K562 (cell line): ENCODE results near the gene CDCA3. TPM values are rescaled to one million over a fixed set of nuclear protein-coding genes. Genes with fewer than 3 reads are reported as not detected.

Experiments
- GTF2E2 ChIP-seq: fragments of 200-800 bp; sonication (Bioruptor generic); IDR thresholded peaks from 2 replicates; pipeline ENCODE4 v1.6.1; 2016; ENCODE audit warnings: missing genetic modification characterization, missing compliant biosample characterization
- MYC ChIP-seq, 2 experiments: fragments of 250-450 bp in 1 of 2; sonication (Bioruptor Pico) in 1 of 2; IDR thresholded peaks; 2 replicates each; pipeline versions ENCODE4 v1.5.1 to v1.6.1; 2012 to 2021; ENCODE audit warnings: low read depth in 2 of 2, borderline replicate concordance in 1 of 2, improper control_type of control experiment in 1 of 2, low read length in 1 of 2, mild to moderate bottlenecking in 1 of 2, moderate library complexity in 1 of 2
- NCOA2 ChIP-seq, 2 experiments: fragments of 450-650 bp; IDR thresholded peaks; 2 replicates each; pipeline ENCODE4 v1.6.1; 2018; ENCODE audit warnings: mild to moderate bottlenecking in 2 of 2, moderate library complexity in 1 of 2; ENCODE audit not compliant: partially characterized antibody in 2 of 2
- NR2F6 ChIP-seq: fragments of 450-650 bp; formaldehyde crosslinking; IDR thresholded peaks from 2 replicates; pipeline ENCODE4 v1.4.0; 2020; ENCODE audit warnings: mild to moderate bottlenecking
- PHB ChIP-seq: fragments of 250-450 bp; sonication (Bioruptor Pico); IDR thresholded peaks from 2 replicates; pipeline ENCODE4 v1.5.0; 2021
- RBM17 ChIP-seq: fragments of 200-400 bp; formaldehyde crosslinking; IDR thresholded peaks from 2 replicates; pipeline ENCODE4 v1.6.1; 2017; ENCODE audit warnings: low read depth, mild to moderate bottlenecking, low read length, borderline replicate concordance
- SMAD1 ChIP-seq: fragments of 150-350 bp; IDR thresholded peaks from 2 replicates; pipeline ENCODE4 v1.6.1; 2014; ENCODE audit warnings: low read length, low read depth; ENCODE audit not compliant: partially characterized antibody
- SMARCC2 ChIP-seq: fragments of 450-650 bp; IDR thresholded peaks from 2 replicates; pipeline ENCODE4 v1.6.1; 2017; ENCODE audit warnings: antibody characterized with exemption, moderate library complexity, mild to moderate bottlenecking, low read depth
- ZNF436 ChIP-seq: fragments of 250-450, 450-650 bp; sonication (Bioruptor Pico); formaldehyde crosslinking; IDR thresholded peaks from 2 replicates; pipeline ENCODE4 v1.7.0; 2020; ENCODE audit warnings: mild to moderate bottlenecking
- ZNF644 ChIP-seq: fragments of 200-800 bp; sonication (Bioruptor generic); IDR thresholded peaks from 2 replicates; pipeline ENCODE4 v1.6.1; 2016; ENCODE audit warnings: low read depth, missing genetic modification characterization, missing compliant biosample characterization
- ZNF699 ChIP-seq: fragments of 250-450 bp; sonication (Bioruptor Pico); IDR thresholded peaks from 2 replicates; pipeline ENCODE4 v1.8.0; 2021; ENCODE audit warnings: mild to moderate bottlenecking, moderate library complexity; ENCODE audit not compliant: insufficient replicate concordance
- polyA plus RNA-seq, 8 experiments: library from polyadenylated mRNA; depleted of rRNA in 4 of 8; stranded (reverse) in 5 of 8; unstranded in 3 of 8; fragments of >200 nt; fragmentation: Nextera tagmentation in 2 of 8; fragmentation: Illumina TruSeq in 1 of 8; extraction: Ambion mirVana in 2 of 8; extraction: Trizol in 1 of 8; gene quantifications; 2 replicates each; pipeline versions ENCODE4 v1.2.1 to v1.2.3, GENCODE V29; 2011 to 2014; ENCODE audit warnings: inconsistent platforms in 1 of 8, missing spikeins in 1 of 8
- total RNA-seq, 7 experiments: library from RNA; depleted of rRNA in 6 of 7; stranded (reverse); fragments of >200 nt in 6 of 7; fragmentation: Illumina TruSeq in 2 of 7; extraction: Trizol in 2 of 7; gene quantifications; 2 replicates each; pipeline versions ENCODE4 v1.2.1 to v1.2.3, GENCODE V29; 2011 to 2021; ENCODE audit warnings: low replicate concordance in 1 of 7
- TF ChIP-seq, protein P1 (sequence below): sonication (generic); formaldehyde crosslinking; IDR thresholded peaks from 2 replicates; pipeline ENCODE4 v1.8.1; 2022; ENCODE audit warnings: missing genetic modification reagents
- TF ChIP-seq, protein P2 (sequence below), 2 experiments: fragments of 450-650 bp; formaldehyde crosslinking in 1 of 2; IDR thresholded peaks; 2 replicates each; pipeline versions ENCODE4 v1.4.0 to v1.6.1; 2014 to 2020; ENCODE audit warnings: mild to moderate bottlenecking in 2 of 2, borderline replicate concordance in 1 of 2, low read depth in 1 of 2
- TF ChIP-seq, protein P3 (sequence below): fragments of 450-650 bp; IDR thresholded peaks from 2 replicates; pipeline ENCODE4 v1.6.1; 2016; ENCODE audit warnings: antibody characterized with exemption

The CDCA3 gene
- total and polyA plus RNA-seq, 9 of the 15 experiments (the other 6 are each of a cell fraction or from before 2014, with no cell fraction given): 24.2 to 80.8 (median 55.1) TPM

DNA sequence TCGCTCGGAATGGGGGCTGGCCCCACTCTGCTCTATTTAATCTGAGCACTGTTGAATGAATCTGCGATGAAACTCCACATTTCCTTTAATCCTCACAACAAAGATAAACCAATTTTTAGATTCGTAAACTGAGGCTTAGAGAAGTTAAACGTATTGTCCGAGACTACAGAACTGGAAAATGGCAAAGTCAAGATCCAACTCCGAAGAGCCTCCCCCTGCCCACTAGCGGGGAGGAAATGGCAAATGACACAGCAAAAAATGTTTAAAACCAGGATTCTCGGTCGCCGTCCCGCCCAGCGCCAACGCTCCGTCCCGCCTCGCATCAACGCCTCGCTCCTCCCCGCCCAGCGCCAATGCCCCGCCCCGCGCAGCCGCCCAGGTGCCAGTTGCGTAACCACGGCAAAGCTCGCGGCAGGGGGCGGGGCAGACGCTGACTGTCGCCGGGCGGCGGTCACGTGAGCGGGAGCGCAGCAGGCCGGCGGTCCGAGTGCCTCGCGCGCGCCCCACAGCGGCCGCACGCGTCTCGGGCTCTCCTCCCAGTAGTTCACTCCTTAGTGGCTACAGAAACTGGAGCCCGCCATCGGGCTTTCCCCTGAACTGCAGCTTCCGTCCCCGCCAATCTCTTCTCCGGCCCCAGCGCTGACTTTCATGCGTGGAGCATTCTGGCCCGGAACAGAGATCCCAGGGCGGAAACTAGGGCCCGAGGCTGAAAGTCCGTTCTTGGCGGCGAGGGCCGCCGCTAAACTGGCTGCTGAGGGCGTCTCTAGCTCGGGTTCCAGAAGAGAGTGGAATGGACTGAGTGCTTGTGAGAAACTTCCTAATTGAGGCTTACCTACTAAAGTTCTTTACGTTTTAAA, 39.9 kb upstream of the CDCA3 start (continued):
- TF ChIP-seq, protein P1, sequence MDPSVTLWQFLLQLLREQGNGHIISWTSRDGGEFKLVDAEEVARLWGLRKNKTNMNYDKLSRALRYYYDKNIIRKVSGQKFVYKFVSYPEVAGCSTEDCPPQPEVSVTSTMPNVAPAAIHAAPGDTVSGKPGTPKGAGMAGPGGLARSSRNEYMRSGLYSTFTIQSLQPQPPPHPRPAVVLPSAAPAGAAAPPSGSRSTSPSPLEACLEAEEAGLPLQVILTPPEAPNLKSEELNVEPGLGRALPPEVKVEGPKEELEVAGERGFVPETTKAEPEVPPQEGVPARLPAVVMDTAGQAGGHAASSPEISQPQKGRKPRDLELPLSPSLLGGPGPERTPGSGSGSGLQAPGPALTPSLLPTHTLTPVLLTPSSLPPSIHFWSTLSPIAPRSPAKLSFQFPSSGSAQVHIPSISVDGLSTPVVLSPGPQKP: no peak
- peak; percentile 73 for TF ChIP-seq MYC (IDR thresholded peaks at IDR 0.05; ENCODE audit: low read depth, low read length)
- TF ChIP-seq MYC (CRISPR knock-in tag; IDR thresholded peaks at IDR 0.05; ENCODE audit: borderline replicate concordance, low read depth): no peak
- no peak for TF ChIP-seq ZNF436 (CRISPR knock-in tag)
- peak; percentile 78 for TF ChIP-seq GTF2E2
- TF ChIP-seq SMARCC2: no peak
- no peak for TF ChIP-seq ZNF699 (CRISPR knock-in tag)
- TF ChIP-seq, protein P2, sequence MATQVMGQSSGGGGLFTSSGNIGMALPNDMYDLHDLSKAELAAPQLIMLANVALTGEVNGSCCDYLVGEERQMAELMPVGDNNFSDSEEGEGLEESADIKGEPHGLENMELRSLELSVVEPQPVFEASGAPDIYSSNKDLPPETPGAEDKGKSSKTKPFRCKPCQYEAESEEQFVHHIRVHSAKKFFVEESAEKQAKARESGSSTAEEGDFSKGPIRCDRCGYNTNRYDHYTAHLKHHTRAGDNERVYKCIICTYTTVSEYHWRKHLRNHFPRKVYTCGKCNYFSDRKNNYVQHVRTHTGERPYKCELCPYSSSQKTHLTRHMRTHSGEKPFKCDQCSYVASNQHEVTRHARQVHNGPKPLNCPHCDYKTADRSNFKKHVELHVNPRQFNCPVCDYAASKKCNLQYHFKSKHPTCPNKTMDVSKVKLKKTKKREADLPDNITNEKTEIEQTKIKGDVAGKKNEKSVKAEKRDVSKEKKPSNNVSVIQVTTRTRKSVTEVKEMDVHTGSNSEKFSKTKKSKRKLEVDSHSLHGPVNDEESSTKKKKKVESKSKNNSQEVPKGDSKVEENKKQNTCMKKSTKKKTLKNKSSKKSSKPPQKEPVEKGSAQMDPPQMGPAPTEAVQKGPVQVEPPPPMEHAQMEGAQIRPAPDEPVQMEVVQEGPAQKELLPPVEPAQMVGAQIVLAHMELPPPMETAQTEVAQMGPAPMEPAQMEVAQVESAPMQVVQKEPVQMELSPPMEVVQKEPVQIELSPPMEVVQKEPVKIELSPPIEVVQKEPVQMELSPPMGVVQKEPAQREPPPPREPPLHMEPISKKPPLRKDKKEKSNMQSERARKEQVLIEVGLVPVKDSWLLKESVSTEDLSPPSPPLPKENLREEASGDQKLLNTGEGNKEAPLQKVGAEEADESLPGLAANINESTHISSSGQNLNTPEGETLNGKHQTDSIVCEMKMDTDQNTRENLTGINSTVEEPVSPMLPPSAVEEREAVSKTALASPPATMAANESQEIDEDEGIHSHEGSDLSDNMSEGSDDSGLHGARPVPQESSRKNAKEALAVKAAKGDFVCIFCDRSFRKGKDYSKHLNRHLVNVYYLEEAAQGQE (IDR thresholded peaks at IDR 0.05; ENCODE audit: borderline replicate concordance): peak; percentile 89
- TF ChIP-seq, protein P2 (CRISPR knock-in tag; IDR thresholded peaks at IDR 0.05; ENCODE audit: low read depth): no peak
- TF ChIP-seq NCOA2 (IDR thresholded peaks at IDR 0.05; ENCODE audit: partially characterized antibody in 2 of 2): no peak
- TF ChIP-seq, protein P3, sequence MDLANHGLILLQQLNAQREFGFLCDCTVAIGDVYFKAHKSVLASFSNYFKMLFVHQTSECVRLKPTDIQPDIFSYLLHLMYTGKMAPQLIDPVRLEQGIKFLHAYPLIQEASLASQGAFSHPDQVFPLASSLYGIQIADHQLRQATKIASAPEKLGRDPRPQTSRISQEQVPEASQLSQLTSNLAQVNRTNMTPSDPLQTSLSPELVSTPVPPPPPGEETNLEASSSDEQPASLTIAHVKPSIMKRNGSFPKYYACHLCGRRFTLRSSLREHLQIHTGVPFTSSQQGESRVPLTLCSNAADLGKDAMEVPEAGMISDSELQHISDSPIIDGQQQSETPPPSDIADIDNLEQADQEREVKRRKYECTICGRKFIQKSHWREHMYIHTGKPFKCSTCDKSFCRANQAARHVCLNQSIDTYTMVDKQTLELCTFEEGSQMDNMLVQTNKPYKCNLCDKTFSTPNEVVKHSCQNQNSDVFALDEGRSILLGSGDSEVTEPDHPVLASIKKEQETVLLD: no peak
- TF ChIP-seq RBM17: no peak
- TF ChIP-seq ZNF644 (tag): no peak
- TF ChIP-seq PHB: no peak
- TF ChIP-seq NR2F6: no peak
- TF ChIP-seq SMAD1: no peak
